Activated T-helper 2 cell treated with anti-CD3 and anti-CD28 coated beads, Interferon-gamma antibody, Interleukin-2, Interleukin-4, amounts not matched to agents 10 μg/mL and 5 μg/mL and 100 μg/mL, durations not matched to agents 14 hours and 24 hours and 36 hours (primary cell): ENCODE measurements around the gene CNTF. TPM values are rescaled to one million over a fixed set of nuclear protein-coding genes. Genes with fewer than 3 reads are reported as not detected.
A peak's percentile ranks its signal among the peaks of the same experiment; 100 is the strongest.

Experiments used
- DNase-seq: peaks from one replicate; pipeline ENCODE4 v3.0.0; 2021; ENCODE audit warnings: low spot score
- H3K27ac Mint-ChIP-seq: one replicate; pipeline ENCODE4 v1.8.0; 2021; ENCODE audit warnings: mixed read lengths
- H3K27me3 Mint-ChIP-seq: one replicate; pipeline ENCODE4 v1.8.0; 2021; ENCODE audit warnings: low read depth, mixed read lengths
- H3K36me3 Mint-ChIP-seq: one replicate; pipeline ENCODE4 v1.8.0; 2021; ENCODE audit warnings: low read depth, mixed read lengths
- H3K4me1 Mint-ChIP-seq: one replicate; pipeline ENCODE4 v1.8.0; 2021; ENCODE audit warnings: low read depth, mixed read lengths
- H3K4me3 Mint-ChIP-seq: one replicate; pipeline ENCODE4 v1.8.0; 2021; ENCODE audit warnings: low read depth, mild to moderate bottlenecking, moderate library complexity, mixed read lengths
- H3K9me3 Mint-ChIP-seq: one replicate; pipeline ENCODE4 v1.8.0; 2021; ENCODE audit warnings: mixed read lengths
- intact Hi-C: fragments of 100-400 bp; cut with micrococcal nuclease; formaldehyde crosslinking; loops from one replicate; pipeline ENCODE4 v1.15.1; 2023
- total RNA-seq: library from RNA; stranded (reverse); gene quantifications from 2 replicates; pipeline ENCODE4 v1.2.3, GENCODE V29; 2022

CNTF gene
- total RNA-seq, 1 donor from 2014 or later = 3.4 TPM

- Mint-ChIP-seq H3K36me3 (peaks cover 88% of the 10 kb centered on the region), H3K9me3 (no peaks in the 10 kb centered on the region), H3K4me1 (peaks cover 33% of the 10 kb centered on the region), H3K27me3 (no peaks in the 10 kb centered on the region), H3K4me3 (no peak overlapping the region), H3K27ac (no peak overlapping the region)
- no peak for DNase-seq
- intact Hi-C loops = loop anchor here (5.0 kb wide), 1 partner anchor 36 kb away; the partner anchor contains the start of genes LPXN and ZFP91
These were observed 9.2 kb upstream of the CNTF start for GRCh38 chr11:58613228-58613627.

GRCh38 chr11:58615559-58615958, 6.9 kb upstream of the CNTF start:
- Mint-ChIP-seq H3K27ac (no peak overlapping the region), H3K36me3 (peaks cover 93% of the 10 kb centered on the region), H3K9me3 (no peaks in the 10 kb centered on the region), H3K4me3 (no peak overlapping the region), H3K4me1 (peaks cover 31% of the 10 kb centered on the region), H3K27me3 (no peaks in the 10 kb centered on the region)
- intact Hi-C loops = no loop called here
- DNase-seq = no peak

GRCh38 chr11:58616594-58616993, 5.9 kb upstream of the CNTF start:
- Mint-ChIP-seq H3K9me3 (no peaks in the 10 kb centered on the region), H3K36me3 (peaks cover 87% of the 10 kb centered on the region), H3K4me1 (peaks cover 26% of the 10 kb centered on the region), H3K27ac (no peak overlapping the region), H3K4me3 (no peak overlapping the region), H3K27me3 (no peaks in the 10 kb centered on the region)
- intact Hi-C loops = no loop called here
- no peak for DNase-seq

- Mint-ChIP-seq H3K27ac (peak overlapping the region; percentile 45), H3K4me3 (no peak overlapping the region), H3K9me3 (no peaks in the 10 kb centered on the region), H3K27me3 (no peaks in the 10 kb centered on the region), H3K4me1 (peaks cover 32% of the 10 kb centered on the region), H3K36me3 (peaks cover 86% of the 10 kb centered on the region)
- DNase-seq = no peak
- intact Hi-C loops = no loop called here
These were observed 4.4 kb upstream of the CNTF start for GRCh38 chr11:58617976-58618557.

- Mint-ChIP-seq H3K27ac (peak overlapping the region; percentile 73), H3K4me3 (no peak overlapping the region), H3K4me1 (peaks cover 28% of the 10 kb centered on the region), H3K36me3 (peaks cover 76% of the 10 kb centered on the region), H3K27me3 (no peaks in the 10 kb centered on the region), H3K9me3 (no peaks in the 10 kb centered on the region)
- intact Hi-C loops = loop anchor here (1.0 kb wide), 1 partner anchor 38 kb away; no protein-coding TSS in a partner anchor
- DNase-seq = no peak
These were observed 741 bp upstream of the CNTF start for GRCh38 chr11:58621586-58622262.

GRCh38 chr11:58625086-58625485, 2.6 kb downstream of the CNTF start:
- peaks cover 52% of the 10 kb centered on the region for H3K36me3 Mint-ChIP-seq
- no peaks in the 10 kb centered on the region for H3K9me3 Mint-ChIP-seq
- no peak for DNase-seq
- H3K4me3 Mint-ChIP-seq = no peak overlapping the region
- H3K27me3 Mint-ChIP-seq = no peaks in the 10 kb centered on the region
- intact Hi-C loops = no loop called here
- H3K27ac Mint-ChIP-seq = no peak overlapping the region
- peaks cover 27% of the 10 kb centered on the region for H3K4me1 Mint-ChIP-seq

- Mint-ChIP-seq H3K27ac (no peak overlapping the region), H3K27me3 (no peaks in the 10 kb centered on the region), H3K9me3 (no peaks in the 10 kb centered on the region), H3K4me1 (peaks cover 24% of the 10 kb centered on the region), H3K36me3 (peaks cover 48% of the 10 kb centered on the region), H3K4me3 (no peak overlapping the region)
- DNase-seq = no peak
- intact Hi-C loops = no loop called here
These were observed 3.5 kb downstream of the CNTF start for GRCh38 chr11:58625826-58626460.

GRCh38 chr11:58626934-58627483, 4.5 kb downstream of the CNTF start:
- Mint-ChIP-seq H3K36me3 (peaks cover 42% of the 10 kb centered on the region), H3K9me3 (no peaks in the 10 kb centered on the region), H3K4me1 (peaks cover 16% of the 10 kb centered on the region), H3K4me3 (no peak overlapping the region), H3K27me3 (no peaks in the 10 kb centered on the region), H3K27ac (peak overlapping the region; percentile 13)
- DNase-seq = no peak
- intact Hi-C loops = no loop called here

GRCh38 chr11:58628446-58628845, 6.0 kb downstream of the CNTF start:
- Mint-ChIP-seq H3K27me3 (no peaks in the 10 kb centered on the region), H3K4me3 (no peak overlapping the region), H3K36me3 (peaks cover 28% of the 10 kb centered on the region), H3K27ac (no peak overlapping the region), H3K4me1 (peaks cover 9% of the 10 kb centered on the region), H3K9me3 (no peaks in the 10 kb centered on the region)
- DNase-seq = no peak
- intact Hi-C loops = no loop called here

GRCh38 chr11:58629857-58630256, 7.4 kb downstream of the CNTF start:
- no peak overlapping the region for H3K4me3 Mint-ChIP-seq
- no peak for DNase-seq
- H3K27me3 Mint-ChIP-seq = no peaks in the 10 kb centered on the region
- peak overlapping the region; percentile 18 for H3K27ac Mint-ChIP-seq
- peaks cover 9% of the 10 kb centered on the region for H3K4me1 Mint-ChIP-seq
- H3K36me3 Mint-ChIP-seq = peaks cover 15% of the 10 kb centered on the region
- H3K9me3 Mint-ChIP-seq = no peaks in the 10 kb centered on the region
- intact Hi-C loops = loop anchor here (2.0 kb wide), 1 partner anchor 53 kb away; no protein-coding TSS in a partner anchor

GRCh38 chr11:58631378-58631777, 8.9 kb downstream of the CNTF start:
- Mint-ChIP-seq H3K9me3 (no peaks in the 10 kb centered on the region), H3K27ac (no peak overlapping the region), H3K4me1 (peaks cover 9% of the 10 kb centered on the region), H3K4me3 (no peak overlapping the region), H3K36me3 (peaks cover 11% of the 10 kb centered on the region), H3K27me3 (no peaks in the 10 kb centered on the region)
- no peak for DNase-seq
- intact Hi-C loops = loop anchor here (2.0 kb wide), 1 partner anchor 55 kb away; no protein-coding TSS in a partner anchor

- no peak overlapping the region for H3K27ac Mint-ChIP-seq
- intact Hi-C loops = no loop called here
- peaks cover 6% of the 10 kb centered on the region for H3K4me1 Mint-ChIP-seq
- no peaks in the 10 kb centered on the region for H3K27me3 Mint-ChIP-seq
- no peak overlapping the region for H3K4me3 Mint-ChIP-seq
- no peaks in the 10 kb centered on the region for H3K9me3 Mint-ChIP-seq
- H3K36me3 Mint-ChIP-seq = peaks cover 4% of the 10 kb centered on the region
- DNase-seq = no peak
These were observed 10.0 kb downstream of the CNTF start for GRCh38 chr11:58632510-58632909.

- H3K36me3 Mint-ChIP-seq = no peaks in the 10 kb centered on the region
- no peak overlapping the region for H3K27ac Mint-ChIP-seq
- peaks cover 12% of the 10 kb centered on the region for H3K4me1 Mint-ChIP-seq
- no peak overlapping the region for H3K4me3 Mint-ChIP-seq
- intact Hi-C loops = no loop called here
- DNase-seq = no peak
- no peaks in the 10 kb centered on the region for H3K9me3 Mint-ChIP-seq
- H3K27me3 Mint-ChIP-seq = no peaks in the 10 kb centered on the region
These were observed 14.1 kb downstream of the CNTF start for GRCh38 chr11:58636587-58636986.
